Measurements from ENCODE around the gene PSMB7.

PSMB7 gene

GRCh38 chr9:124312290-124313265, 102.7 kb downstream of the PSMB7 start:
- peak; percentile 53 for TF ChIP-seq CTCF (conservative IDR thresholded peaks at IDR 0.05; ENCODE audit: low read length)
- no peak for TF ChIP-seq EZH2phosphoT487 (IDR thresholded peaks at IDR 0.05; ENCODE audit: borderline replicate concordance)
- Histone ChIP-seq H3K4me2 (ENCODE audit: low read depth, low read length, poor library complexity, severe bottlenecking) (no peak overlapping the region), H3K9me3 (ENCODE audit: insufficient read depth, low read depth, low read length) (no peaks in the 10 kb centered on the region), H3K27me3 (ENCODE audit: insufficient read depth, low read length, poor library complexity, severe bottlenecking) (no peaks in the 10 kb centered on the region), H3K4me3 (ENCODE audit: low read length, poor library complexity, severe bottlenecking) (no peak overlapping the region), H4K20me1 (ENCODE audit: insufficient read depth, low read length, poor library complexity, severe bottlenecking) (no peaks in the 10 kb centered on the region), H3K9ac (ENCODE audit: low read depth, low read length, poor library complexity, severe bottlenecking) (no peak overlapping the region), H3F3A (ENCODE audit: low read depth) (no peaks in the 10 kb centered on the region), H3K9me2 (replicated peaks; ENCODE audit: low read depth, low read length) (no peaks in the 10 kb centered on the region), H3K4me1 (ENCODE audit: insufficient read depth, low read length, poor library complexity, severe bottlenecking) (no peaks in the 10 kb centered on the region), H3K79me2 (ENCODE audit: insufficient read depth, low read length) (no peaks in the 10 kb centered on the region), H3K36me3 (ENCODE audit: insufficient read depth, low read length) (no peaks in the 10 kb centered on the region), H2AFZ (ENCODE audit: low read length) (no peak overlapping the region)

DNA sequence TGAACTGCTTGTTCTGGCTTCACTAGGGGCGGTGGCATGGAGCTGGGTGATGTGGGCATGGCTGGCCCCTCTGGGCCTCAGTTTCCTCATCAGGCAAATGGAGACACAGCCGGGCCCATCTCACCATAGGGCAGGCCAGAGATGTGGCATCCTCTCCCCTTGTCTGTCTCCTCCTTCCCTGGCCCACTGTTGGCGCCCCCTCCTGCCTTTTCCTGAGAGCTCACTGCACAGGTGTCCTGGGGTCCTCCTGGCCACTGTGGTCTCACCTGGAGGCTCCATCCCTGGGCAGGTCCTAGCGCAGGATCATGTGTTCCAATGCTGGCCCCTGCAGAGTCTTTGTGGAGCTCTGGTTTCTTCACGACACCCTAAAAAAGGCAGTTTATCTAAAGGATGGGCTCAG, 104.0 kb downstream of the PSMB7 start:
- Histone ChIP-seq H3F3A (ENCODE audit: low read depth) (no peaks in the 10 kb centered on the region), H3K4me2 (ENCODE audit: low read depth, low read length, poor library complexity, severe bottlenecking) (no peak overlapping the region), H3K4me3 (ENCODE audit: low read length, poor library complexity, severe bottlenecking) (no peak overlapping the region), H3K9me3 (ENCODE audit: insufficient read depth, low read depth, low read length) (no peaks in the 10 kb centered on the region), H3K4me1 (ENCODE audit: insufficient read depth, low read length, poor library complexity, severe bottlenecking) (no peaks in the 10 kb centered on the region), H3K9ac (ENCODE audit: low read depth, low read length, poor library complexity, severe bottlenecking) (no peak overlapping the region), H4K20me1 (ENCODE audit: insufficient read depth, low read length, poor library complexity, severe bottlenecking) (no peaks in the 10 kb centered on the region), H3K27me3 (ENCODE audit: insufficient read depth, low read length, poor library complexity, severe bottlenecking) (no peaks in the 10 kb centered on the region), H3K79me2 (ENCODE audit: insufficient read depth, low read length) (no peaks in the 10 kb centered on the region), H3K36me3 (ENCODE audit: insufficient read depth, low read length) (no peaks in the 10 kb centered on the region), H2AFZ (ENCODE audit: low read length) (no peak overlapping the region), H3K9me2 (replicated peaks; ENCODE audit: low read depth, low read length) (no peaks in the 10 kb centered on the region)
- TF ChIP-seq EZH2phosphoT487 (IDR thresholded peaks at IDR 0.05; ENCODE audit: borderline replicate concordance) (no peak), CTCF (conservative IDR thresholded peaks at IDR 0.05; ENCODE audit: low read length) (peak; percentile 50)

GRCh38 chr9:124309667-124310084, 105.6 kb downstream of the PSMB7 start:
- no peaks in the 10 kb centered on the region for H4K20me1 ChIP-seq (ENCODE audit: insufficient read depth, low read length, poor library complexity, severe bottlenecking)
- no peaks in the 10 kb centered on the region for H3K79me2 ChIP-seq (ENCODE audit: insufficient read depth, low read length)
- no peaks in the 10 kb centered on the region for H3K9me3 ChIP-seq (ENCODE audit: insufficient read depth, low read depth, low read length)
- no peak overlapping the region for H3K4me2 ChIP-seq (ENCODE audit: low read depth, low read length, poor library complexity, severe bottlenecking)
- no peaks in the 10 kb centered on the region for H3K27me3 ChIP-seq (ENCODE audit: insufficient read depth, low read length, poor library complexity, severe bottlenecking)
- no peaks in the 10 kb centered on the region for H3K9me2 ChIP-seq (replicated peaks; ENCODE audit: low read depth, low read length)
- no peak overlapping the region for H2AFZ ChIP-seq (ENCODE audit: low read length)
- TF ChIP-seq CTCF (conservative IDR thresholded peaks at IDR 0.05; ENCODE audit: low read length) (no peak), EZH2phosphoT487 (IDR thresholded peaks at IDR 0.05; ENCODE audit: borderline replicate concordance) (no peak)
- no peaks in the 10 kb centered on the region for H3F3A ChIP-seq (ENCODE audit: low read depth)
- no peaks in the 10 kb centered on the region for H3K36me3 ChIP-seq (ENCODE audit: insufficient read depth, low read length)
- H3K4me3 ChIP-seq (ENCODE audit: low read length, poor library complexity, severe bottlenecking): no peak overlapping the region
- H3K9ac ChIP-seq (ENCODE audit: low read depth, low read length, poor library complexity, severe bottlenecking): no peak overlapping the region
- H3K4me1 ChIP-seq (ENCODE audit: insufficient read depth, low read length, poor library complexity, severe bottlenecking): no peaks in the 10 kb centered on the region
